ENCODE results near the gene GRB2.
A peak's percentile ranks its signal among the peaks of the same experiment; 100 is the strongest.
"Not testable (repeated sequence)": the region's sequence is repeated elsewhere in the genome, so short reads cannot be mapped to it uniquely, and the experiment has no call there.

The GRB2 gene

DNA sequence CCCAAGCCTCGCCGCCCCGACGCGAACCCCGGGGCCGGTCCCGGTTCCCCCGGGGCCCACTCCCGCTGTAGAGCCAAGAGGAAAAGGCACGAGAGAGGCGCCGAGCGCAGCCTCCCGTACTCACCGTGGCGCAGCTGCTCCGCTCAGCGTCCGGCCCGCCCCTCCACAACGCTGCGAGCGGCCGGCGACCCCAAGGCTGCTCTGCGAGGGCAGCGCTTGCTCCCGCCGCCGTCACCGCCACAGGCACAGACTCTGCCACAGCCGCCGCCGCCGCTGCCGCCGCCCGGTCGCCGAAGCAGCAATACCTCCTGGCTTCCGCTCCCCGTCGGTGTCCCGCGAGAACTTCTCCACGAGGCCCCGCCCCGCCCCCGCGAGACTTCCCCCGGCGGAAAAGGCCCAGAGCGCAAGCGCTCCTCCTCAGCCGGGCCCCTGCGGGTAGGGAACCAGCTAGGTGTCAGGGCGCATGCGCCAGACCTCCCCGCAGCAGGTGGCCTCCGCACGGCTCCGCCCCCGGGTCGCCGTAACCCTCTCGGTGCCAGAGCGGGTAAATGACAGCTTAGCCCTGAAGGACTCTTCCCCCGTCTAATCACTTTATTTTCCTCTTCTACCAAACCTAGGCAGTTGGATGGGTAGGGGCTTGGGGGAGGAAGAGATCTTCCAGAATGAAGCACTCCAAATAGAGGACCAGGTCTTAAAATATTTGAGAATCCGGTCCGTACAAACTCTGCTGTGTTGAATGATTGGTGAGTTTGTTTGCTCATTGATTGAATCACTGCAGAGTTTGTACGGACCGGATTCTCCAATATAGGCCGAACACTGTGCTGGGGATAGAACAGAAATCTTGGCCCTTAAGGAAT, at the start of gene GRB2:
TSS of gene GRB2 (minus strand) at position 314 of the 857 bp plus-strand sequence. CDS start 12,050 bp downstream, outside the sequence.
- DNase-seq, result peak; percentile 100

DNA sequence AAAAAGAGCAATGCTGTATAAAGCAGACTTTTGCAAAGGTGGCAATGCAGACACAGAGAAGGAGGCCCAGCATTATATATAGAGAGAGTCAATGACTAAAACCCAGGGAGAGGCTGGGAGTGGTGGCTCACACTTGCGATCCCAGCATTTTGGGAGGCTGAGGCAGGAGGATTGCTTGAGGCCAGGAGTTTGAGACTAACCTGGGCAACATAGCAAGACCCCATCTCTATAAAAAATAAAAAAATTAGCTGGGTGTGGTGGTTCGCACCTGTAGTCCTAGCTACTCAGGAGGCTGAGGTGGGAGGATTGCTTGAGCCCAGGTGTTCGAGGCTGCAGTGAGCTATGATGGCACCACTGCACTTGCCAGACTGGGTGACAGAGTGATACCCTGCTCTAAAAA, 49.2 kb upstream of the GRB2 start:
- not testable (repeated sequence) for DNase-seq

DNA sequence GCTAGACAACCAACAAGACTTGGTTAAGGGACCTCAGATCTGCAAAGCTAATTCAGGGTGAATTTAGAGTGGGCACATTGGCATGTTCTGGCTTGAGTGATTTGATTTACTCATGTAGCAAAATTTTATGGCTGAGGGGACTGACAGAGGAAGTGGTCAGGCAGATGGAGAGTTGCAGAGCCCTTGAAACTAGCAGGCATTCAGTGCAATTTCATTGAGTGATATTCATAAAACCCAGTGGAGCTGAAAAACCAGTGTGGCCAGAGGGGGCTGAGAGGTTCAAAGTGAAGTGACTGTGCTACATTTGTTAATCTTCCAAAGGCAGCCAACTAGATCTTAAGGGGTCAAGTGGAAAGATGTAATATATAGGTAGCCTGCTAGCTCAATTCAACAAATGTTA, 48.7 kb upstream of the GRB2 start:
- no peak for DNase-seq

DNA sequence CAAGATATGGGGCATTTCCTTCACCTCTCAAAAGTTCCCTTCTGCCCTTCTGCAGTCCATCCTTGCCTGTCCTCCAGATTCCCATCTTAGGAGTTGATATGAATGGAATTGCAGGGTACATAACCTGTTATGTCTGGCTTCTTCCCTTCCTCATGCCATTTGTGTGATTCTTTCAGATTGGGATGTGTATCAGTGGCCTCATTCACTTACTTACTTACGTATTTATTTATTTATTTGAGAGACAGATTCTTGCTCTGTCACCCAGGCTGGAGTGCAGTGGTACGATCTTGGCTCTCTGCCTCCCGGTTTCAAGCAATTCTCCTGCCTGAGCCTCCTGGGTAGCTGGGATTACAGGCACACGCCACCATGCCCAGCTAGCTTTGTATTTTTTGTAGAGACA, 44.8 kb upstream of the GRB2 start:
- no peak for DNase-seq

DNA sequence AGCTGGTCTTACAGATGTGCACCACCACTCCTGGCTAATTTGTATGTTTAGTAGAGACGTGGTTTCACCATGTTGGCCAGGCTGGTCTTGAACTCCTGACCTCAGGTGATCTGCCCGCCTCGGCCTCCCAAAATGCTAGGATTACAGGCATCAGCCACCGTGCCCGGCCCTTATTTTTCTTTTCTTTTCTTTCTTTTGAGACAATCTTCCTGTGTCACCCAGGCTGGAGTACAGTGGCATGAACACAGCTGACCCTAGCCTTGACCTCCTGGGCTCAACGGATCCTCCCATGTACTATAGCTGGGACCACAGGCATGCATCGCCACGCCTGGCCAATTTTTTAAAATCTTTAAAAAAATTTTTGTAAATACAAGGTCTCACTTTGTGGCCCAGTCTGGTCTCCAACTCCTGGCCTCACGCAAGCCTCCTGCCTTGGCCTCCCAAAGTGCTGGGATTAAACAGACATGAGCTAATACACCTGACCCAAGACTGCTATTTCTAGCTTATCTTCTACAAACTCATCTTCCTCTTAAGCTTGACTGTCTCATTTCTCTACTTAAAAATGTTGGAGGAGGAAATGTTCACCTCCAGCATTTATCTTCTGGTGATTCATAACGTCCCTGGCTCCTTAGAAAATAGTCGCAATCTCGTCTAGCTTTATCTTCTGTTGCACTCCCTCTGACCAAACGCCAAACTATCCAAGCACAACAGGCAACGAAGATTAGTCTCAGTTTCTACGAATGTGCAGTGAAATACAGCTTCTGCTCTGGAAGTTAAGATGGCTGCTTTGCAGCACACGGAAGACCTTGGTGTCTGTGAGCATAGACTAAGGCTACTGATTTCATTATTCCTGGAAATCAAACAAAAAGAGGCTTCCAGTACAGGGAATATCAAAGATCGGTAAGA, 42.7 kb upstream of the GRB2 start:
- no peak for DNase-seq

DNA sequence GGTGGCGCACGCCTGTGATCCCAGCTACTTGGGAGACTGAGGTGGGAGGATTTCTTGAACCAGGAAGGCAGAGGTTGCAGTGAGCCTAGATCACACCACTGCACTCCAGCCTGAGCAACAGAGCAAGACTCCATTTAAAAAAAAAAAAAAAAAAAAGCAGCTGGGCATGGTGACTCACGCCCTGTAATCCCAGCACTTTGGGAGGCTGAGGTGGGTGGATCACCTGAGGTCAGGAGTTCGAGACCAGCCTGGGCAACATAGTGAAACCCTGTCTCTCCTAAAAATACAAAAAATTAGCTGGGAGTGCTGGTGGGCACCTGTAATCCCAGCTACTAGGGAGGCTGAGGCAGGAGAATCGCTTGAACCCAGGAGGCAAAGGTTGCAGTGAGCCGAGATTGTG, 40.4 kb upstream of the GRB2 start:
- DNase-seq, result not testable (repeated sequence)

DNA sequence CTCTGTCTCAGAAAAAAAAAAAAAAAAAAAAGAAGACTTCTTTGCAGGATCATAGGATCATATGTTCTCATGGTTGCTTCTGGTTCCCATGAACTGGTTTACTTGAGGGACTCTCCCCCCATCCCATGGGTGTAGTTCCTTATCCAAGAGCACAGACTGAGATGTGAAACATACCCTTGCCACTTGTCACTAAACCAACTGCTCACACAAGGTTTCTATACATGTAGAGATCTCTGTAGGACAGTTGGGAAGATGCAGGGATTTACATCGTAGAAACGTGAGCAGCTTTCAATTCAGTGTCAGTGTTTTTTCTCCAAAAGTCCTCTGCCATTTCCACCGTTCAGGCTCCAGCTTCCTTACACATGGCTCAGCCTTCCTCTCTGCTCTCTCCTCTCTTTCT, 39.8 kb upstream of the GRB2 start:
- no peak for DNase-seq

DNA sequence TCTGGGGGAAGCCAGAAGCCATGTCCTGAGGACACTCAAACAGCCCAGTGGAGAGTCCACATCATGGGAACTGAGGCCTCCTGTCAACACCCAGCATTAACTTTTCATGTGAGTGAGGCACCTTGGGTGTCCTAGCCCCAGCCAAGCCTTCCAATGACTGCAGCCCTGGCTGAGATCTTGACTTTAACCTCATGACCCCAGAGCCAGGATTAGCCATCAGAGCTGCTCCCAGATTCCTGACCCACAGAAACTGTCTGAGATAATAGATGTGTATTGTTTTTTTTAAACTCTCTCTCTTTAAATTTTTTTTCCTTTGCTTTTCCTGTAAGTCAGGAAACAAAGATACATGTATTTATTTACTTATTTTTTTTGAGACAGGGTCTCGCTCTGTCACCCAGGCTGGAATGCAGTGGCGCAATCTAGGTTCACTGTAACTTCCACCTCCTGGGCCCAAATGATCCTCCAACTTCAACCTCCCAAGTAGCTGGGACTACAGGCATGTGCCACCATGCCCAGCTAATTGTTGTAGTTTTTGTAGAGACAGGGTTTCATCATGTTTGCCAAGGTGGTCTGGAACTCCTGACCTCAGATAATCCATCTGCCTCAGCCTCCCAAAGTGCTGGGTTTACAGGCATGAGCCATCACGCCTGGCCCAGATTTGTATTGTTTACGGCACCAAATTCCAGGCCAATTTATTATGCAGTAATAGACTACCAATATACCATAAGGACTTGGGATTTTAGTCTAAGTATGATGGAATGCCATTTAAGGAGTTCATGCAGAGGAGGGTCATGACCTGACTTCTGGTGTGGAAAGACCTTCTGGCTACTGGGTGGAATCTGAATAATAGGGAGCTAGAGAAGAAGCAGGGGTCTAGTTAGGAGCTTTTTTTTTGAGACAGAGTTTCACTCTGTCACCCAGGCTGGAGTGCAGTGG, 37.0 kb upstream of the GRB2 start:
- DNase-seq, result no peak

DNA sequence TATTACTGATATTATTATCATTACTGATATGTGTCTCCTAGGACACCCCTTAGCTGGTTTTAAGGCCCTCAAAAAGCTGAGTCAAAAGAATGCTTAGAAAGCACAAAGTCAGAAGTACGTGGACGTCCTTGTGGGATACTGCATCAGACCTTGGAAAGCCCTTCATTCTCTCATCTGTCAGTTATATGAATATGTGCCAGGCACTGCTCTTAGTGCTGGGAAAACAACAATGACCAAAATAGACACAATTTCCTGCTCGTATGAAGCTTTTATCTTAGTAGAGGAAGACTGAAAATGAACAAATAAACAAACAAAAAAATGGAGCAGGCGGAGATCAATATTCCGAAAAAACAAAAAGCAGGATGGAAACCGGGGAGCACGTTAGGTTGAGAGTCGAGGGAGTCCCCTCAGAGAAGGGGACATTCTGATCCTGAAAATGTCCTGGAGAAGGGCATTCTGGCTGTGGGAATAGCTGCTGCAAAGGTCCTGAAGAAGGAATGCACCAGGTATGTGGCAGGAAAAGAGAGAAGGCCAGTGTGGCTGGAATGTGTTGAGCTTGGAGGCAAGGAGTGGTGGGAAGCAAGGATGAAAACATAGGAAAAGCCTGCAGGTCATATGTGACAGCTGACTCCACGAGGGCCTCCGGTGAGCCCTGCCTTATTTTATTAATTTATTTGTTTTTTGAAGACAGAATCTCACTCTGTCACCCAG, 35.4 kb upstream of the GRB2 start:
- DNase-seq, result no peak

DNA sequence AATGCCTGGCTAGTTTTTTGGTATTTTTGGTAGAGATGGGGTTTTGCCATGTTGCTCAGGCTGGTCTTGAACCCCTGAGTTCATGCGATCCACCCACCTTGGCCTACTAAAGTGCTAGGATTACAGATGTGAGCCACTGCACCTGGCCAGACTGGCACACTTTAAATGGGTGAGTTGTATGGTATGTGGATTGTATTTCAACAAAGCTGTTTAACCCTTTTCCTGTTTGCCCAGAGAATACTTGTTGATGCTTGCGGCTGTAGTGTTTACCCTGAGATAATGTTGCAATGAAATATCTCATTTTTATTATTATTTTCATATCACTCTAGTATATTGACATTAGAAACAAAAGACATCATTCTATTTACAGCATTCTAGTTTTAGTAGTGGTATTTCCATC, 33.8 kb upstream of the GRB2 start:
- DNase-seq, result no peak

DNA sequence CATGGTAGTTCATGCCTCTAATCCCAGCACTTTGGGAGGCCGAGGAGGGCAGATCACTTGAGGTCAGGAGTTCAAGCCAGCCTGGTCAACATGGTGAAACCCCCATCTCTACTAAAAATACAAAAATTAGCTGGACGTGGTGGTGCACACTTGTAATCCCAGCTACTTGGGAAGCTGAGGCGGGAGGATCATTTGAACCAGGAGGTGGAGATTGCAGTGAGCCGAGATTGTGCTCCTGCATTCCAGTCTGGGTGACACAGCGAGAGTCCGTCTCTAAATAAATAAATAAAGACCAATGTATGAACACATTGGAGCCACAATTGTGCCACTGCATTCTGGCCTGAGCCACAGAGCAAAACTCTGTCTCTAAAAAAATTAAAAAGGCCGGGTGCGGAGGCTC, 31.9 kb upstream of the GRB2 start:
- not testable (repeated sequence) for DNase-seq

DNA sequence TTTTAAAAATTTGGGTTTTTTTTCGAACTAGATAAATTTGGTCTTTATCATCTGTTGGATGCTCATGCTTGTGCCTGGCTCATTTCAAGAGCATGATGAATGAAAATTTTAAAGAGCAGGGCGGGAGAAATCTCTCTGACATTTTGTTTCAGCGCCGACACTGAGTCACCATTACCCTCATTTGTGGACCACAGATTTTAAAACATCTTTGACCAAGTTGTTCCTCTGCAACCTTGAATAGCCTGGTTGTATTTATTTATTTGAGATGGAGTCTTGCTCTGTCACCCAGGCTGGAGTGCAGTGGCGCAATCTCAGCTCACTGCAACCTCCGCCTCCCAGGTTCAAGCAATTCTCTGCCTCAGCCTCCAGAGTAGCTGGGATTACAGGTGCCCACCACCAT, 29.0 kb upstream of the GRB2 start:
- DNase-seq, result not testable (repeated sequence)

DNA sequence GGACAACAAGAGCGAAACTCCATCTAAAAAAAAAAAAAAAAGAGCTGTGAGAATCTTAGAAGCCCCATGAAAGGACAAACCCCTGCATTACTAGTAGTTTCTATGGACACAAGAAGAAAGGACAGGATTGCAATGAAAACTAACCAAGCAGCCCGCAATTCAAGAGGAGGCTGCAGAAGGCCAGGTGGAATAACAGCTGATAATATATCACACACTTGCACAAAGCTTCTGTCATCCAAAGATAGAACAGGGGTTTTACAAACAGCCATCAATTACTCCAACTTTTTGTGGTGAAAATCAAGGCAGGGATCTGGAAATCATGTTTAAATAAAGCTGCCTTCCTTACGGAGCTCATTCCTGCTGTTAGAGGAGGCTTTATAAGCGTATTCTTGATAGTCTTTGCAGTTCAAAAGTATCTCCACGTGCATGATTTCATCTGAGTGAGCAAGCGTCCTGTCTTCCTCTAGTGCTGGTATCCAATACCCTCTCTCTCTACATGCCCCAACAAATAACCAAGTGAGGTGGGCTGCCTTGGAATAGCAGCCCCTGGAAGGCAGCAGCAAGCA, 27.8 kb upstream of the GRB2 start:
- no peak for DNase-seq

DNA sequence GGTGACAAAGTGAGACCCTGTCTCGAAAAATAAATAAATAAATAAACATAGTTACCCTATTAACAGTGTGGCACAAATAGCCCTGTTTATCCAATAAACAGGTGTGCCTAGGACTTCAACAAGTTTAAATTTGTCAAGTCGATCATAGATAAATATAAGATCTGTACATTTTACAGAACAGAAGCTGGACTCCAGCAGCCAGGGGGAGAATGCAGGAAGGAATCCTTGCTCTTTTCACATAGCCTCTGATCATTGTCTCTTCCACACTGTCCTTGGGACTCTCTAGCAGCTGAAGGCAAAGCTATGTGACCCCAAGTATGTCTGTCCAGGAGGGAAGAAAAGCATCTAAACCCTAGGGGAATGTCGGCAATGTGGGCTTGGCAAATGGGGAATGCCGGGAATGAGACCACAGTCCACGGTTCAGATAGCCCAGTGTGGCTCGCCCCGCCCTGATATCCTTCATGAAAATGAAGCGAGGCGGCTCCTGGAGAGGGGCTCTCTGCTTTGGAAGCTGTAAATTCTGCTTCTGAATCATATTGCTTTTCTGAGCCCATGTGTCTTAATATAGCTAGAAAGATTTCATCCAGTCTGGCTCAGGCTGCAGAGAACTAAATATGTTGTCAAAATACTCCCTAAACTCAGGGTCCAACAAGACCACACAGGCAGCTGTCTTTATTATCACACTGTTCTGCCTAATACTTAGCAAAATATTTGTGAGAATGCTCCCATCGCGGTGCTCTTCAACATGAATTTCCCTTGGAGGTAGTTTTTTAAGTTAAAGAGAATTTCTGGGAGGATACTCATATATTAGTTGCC, 24.9 kb upstream of the GRB2 start:
- no peak for DNase-seq

DNA sequence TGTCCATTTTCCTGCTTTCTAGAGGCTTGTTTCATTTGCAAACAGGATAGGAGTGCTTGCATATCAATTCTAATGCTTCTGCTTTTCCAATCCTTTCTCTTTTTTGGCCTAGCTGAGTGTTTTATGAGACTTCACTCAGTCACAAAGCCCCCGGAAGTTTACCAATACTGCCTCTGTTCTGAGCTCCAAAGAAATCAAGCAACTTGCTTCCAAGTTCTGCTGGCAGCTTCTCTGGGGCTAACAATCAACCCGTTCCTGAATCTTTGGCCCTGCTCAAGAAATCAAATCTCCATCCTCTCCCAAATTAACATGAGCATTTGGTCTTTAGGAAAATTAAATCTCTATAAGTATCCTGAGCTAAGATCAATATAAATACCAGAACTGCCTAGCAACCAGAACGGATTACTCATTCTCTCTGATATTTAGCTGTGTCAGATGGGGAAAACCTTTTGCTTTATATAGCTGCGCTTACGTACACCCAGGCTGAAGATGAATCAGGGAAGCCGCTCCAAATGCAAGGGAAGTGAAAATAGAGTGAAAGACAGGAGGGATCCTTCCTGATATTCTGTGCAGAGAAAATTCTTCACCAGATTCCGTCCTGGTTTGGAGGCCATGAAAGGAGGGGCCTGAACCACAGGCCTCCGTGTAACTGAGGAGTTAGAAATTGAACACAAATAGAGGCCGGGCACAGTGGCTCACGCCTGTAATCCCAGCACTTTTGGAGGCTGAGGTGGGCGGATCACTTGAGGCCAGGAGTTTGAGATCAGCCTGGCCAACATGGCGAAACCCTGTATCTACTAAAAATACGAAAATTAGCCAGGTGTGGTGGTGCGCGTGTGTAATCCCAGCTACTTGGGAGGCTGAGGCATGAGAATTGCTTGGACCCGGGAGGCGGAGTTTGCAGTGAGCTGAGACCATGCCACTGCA, 23.3 kb upstream of the GRB2 start:
- no peak for DNase-seq

DNA sequence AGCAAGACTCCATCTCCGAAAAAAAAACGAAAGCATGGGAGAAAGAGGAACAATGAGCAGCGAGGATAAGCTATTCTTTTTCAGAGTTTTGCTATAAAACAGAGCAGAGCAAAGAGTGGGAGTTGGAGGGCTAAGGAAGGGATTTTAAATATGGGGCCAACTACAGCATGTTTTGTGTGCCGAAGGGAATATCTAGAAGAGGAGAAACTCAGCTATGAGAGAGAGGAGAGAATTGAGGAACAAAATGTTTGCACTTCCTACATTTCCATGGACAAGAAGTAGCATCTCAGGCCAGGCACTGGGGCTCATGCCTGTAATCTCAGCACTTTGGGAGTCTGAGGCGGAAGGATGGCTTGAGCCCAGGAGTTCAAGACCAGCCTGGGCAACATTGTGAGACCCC, 13.1 kb upstream of the GRB2 start:
- no peak for DNase-seq

DNA sequence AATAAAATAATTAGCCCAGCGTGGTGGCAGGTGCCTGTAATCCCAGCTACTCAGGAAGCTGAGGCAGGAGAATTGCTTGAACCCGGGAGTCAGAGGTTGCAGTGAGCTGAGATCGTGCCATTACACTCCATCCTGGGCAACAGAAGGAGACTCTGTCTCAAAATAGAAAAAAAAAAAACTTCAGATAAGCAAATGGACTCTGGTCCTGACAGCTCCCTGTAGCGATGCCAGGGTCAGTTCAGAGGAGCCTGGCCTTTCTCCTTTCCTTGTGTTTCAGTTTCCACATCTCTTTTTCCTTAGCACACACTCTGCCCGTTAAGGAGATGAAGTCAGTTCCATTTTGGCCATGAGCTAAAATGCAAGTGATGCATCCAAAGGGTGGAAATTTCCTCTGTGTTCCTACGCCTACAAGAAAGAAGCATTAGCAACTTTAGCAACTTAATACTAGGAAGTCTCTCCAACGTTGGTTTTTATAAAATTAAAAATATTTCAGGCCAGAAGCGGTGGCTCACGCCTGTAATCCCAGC, 11.6 kb upstream of the GRB2 start:
- no peak for DNase-seq

DNA sequence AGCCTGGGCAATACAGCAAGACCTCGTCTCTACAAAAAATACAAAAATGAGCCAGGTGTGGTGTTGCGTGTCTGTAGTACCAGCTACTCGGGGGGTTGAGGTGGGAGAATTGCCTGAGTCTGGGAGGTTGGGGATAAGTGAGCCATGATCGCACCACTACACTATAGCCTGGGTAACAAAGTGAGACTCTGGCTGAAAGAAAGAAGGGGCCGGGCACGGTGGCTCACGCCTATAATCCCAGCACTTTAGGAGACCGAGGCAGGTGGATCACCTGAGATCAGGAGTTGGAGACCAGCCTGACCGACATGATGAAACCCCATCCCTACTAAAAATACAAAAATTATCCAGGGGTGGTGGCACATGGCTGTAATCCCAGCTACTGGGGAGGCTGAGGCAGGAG, 10.5 kb upstream of the GRB2 start:
- DNase-seq, result no peak

DNA sequence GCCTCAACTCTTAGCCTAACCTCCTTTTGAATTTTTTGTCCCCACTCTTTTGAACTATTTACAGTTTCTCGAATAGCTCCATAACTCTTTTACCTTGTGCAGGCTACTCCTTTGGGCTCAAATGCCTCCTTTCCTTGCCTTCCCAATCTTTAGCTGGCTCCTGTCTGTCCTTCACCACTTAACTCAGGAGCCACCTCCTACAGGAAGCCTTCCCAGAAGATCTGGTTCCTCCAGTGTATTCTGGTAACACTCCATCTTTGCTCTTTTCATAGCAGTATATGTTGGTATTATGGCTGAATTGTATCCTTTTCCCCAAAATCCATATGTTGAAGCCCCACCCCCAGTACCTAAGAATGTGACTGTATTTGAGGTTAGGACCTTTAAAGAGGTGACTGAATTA, 9.0 kb upstream of the GRB2 start:
- DNase-seq, result no peak
